Occipital lobe (tissue), 2 donors: ENCODE measurements around the gene TWNK. TPM values are rescaled to one million over a fixed set of nuclear protein-coding genes. Genes with fewer than 3 reads are reported as not detected.

Source experiments
- DNase-seq: peaks from one replicate; lab custom pipeline; 2025; lab: John Stamatoyannopoulos, UW
- total RNA-seq: library from RNA; depleted of rRNA; stranded (reverse); fragments of >200 nt; gene quantifications from one replicate; pipeline ENCODE4 v1.2.3, GENCODE V29; 2014

TWNK gene
- total RNA-seq, 1 donor from 2014 or later = 4.7 TPM

DNA sequence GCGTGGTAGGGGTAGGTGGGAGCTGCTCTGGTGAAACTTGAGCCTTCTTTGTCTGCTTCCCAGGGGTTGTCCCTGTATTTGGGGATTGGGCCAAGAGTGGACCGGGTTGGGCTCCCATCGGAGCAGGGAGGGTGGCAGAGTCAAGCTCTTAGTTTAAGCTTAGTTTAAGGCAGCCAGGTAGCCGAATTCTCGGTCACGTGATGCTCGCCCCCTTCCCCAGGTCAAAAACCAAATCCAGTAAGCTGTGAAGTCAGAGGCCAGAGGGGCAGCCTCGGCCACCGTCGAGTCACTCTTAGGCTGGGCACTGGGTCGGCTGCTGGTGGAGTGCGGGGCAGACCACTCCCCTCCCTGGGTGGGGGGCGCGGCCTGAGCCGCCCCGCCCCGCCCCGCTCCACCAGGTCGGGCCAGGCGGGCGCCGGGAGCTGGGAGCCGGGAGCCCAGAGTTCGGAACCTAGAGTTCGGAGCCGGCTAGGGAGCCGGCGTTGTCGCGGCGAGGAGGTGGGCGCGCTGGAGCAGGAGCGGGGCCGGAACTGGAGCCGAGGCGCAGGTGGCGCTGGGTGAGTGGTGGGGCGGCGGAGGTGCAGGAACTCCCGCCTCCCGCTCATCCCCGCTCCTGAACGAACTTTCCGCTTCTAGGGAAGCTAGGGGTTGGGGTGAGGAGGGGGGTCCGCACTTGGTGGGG, 9.5 kb downstream of the TWNK start:
- no peak for DNase-seq

DNA sequence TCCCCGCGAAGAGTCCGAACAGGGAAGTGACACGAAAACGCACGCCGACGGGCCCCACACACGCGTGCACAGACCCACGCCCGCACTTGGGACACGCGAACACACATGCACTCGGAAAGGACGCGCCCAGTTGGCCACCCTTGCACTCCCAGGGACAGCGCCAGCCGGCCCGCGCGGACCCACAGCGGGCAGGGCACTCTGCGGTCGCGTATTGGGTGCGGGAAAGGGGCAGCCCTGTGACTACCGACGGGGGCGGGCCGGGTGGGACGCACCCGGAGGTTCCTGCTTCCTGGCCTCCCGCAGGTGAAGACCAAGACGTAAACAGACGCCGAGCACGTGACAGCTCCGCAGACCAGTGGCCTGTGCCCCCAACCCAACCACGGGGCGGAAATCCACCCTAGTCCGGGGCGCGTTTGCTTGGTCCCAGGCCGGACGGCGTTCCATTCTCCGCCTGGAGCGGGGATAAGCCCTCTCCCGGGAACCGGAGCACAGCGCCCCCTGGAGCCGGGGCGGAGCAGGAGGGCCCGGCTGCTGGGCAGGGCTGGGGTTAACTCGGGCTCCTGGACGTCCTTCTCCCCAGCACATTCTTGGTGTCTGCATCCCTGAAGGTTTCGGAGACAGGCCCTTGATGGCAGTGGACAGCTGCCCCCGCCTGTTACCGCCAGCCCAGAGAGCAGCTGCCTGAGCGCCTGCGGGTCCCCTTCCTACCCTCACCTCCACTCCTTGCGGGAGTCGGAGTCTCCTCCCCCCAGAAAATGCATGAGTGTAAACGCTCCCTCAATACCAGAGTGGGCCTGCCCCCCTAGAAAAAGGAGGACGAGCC, 10.2 kb downstream of the TWNK start:
- DNase-seq = peak; percentile 54

DNA sequence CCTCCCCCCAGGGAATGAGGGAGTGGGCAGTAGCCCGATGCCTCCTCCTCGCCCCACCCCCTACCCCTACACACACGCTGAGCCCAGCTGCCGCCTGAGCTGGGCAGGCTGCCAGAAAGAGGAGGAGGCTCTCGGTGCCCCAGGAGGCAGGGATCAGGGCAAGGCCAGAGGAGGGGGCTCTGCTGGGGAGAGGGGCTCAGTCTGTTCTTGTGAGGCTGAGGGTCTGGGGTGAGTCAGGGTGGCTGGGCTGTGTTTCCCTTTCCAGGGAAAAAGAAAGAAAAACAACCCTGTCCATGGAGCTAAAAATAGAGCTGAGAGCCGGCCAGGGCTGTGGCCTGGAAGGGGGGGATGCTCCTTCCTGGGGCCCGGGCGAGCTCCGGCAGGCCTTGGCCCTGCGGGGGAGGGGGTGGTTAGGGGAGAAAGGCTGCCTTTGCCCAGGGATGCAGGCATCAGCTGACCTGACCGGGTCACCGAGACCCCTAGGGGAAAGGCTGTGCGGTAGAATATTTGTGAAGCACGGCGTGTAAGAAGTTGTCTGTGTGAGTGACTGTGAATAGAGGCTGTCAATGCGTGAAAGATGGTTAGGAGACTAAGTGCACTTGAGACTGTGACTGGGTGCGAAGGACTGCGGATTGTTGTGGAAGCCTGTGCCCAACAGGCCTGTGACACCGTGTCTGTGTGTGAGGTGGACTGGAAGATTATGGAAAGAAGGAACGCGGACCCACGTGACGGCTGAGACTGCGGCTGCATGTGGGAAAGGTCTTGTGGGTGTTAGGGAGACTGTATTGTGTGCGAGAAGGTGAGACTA, 11.0 kb downstream of the TWNK start:
- peak; percentile 82 for DNase-seq

DNA sequence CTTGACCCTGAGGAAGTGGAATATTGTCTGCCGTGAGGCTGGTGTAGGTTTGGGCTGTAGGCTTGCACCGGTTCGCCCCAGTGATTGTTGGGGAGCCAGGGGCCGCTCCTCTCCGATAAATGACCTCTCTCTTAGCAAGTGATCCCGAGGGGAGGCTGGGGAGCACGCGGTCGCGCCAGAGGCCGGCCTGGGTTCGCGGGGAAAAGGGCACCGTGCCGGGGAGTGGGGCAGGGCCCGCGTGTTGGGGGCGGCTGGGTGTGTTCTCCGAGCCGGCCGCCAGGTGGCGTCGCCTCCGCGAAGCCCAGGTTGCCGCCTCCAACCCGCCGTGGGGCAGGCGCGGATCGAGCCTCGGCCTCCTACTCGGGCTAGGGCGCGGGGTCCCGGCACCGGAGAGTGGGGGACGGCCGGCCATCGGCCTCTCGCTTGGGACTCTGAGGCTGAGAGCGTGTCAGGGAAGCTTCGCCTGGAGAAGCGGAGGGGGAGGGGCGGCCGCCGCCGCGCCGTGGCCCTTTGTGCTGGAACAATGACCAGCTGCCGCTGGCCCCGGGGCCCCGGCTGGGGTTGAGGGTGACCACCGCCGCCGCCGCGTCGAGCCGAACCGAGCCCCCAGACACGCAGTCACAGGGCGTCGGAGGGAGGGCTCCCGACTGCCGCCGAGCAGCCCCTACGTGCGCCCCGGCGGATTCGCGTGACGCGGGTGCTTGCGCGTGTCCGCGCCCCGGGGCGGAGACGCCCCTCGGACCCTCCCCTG, 11.8 kb downstream of the TWNK start:
- DNase-seq = peak; percentile 74

DNA sequence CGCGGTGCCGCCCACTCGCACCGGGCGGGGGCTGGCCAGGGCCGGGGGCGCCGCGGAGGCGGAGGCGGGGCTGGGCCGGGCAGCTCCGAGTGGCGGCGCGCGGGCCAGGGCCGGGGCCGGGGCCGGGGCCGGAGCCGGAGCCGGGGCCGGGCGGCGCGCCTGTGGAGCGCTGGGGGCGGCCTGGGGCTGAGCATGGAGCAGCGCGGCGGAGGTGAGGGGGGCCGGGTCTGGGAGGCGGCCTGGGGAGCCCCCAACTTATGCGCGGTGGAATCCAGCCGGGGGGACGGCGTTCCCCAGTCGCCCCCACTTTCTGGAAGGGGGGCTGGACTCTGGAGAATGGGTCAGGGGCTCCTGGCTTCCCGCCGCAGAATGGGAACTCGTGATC, 12.4 kb downstream of the TWNK start, which contains the start of gene LZTS2:
LZTS2 (plus strand) TSS at position 67 of the 385 bp plus-strand sequence. CDS start 2,731 bp downstream, outside the sequence.
- DNase-seq = no peak

DNA sequence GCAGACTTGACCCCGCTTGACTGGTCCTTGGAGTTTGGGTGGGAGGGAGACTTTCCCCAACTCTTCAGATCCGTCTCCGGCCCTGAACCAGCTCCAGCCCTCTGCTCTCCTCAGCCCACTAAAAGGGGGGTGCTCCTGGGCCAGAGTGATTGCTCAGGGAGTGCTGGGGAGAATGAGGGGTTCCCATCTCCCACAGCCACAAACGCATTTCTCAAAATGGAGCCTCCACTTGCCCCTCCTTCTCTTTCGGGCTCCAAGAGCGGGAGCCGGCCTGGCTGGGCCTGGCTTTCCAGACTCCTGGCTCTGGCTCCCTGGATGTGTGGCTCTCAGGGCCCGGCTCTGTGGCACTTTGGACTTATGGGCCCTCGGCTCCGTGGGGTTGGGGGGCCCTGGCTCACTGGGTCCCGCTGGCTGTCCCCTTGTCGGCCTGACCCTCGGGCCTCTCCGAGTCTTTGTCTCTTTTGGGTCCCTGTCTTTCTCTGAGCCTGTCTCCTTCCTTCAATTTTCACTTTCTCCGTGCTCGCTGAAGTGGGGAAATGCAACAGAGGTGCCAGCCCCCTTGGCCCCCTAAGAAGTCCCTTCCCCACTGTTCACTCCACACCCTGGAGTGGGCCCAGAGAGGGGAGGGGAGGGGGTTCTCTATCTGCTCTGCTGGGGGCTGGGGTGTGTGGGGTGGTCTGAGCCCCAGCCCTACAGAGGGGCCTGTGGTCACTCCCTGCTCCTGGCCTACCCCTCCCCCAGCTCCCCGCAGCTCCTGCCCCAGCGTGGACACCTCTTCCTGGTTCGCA, 13.0 kb downstream of the TWNK start:
- no peak for DNase-seq

DNA sequence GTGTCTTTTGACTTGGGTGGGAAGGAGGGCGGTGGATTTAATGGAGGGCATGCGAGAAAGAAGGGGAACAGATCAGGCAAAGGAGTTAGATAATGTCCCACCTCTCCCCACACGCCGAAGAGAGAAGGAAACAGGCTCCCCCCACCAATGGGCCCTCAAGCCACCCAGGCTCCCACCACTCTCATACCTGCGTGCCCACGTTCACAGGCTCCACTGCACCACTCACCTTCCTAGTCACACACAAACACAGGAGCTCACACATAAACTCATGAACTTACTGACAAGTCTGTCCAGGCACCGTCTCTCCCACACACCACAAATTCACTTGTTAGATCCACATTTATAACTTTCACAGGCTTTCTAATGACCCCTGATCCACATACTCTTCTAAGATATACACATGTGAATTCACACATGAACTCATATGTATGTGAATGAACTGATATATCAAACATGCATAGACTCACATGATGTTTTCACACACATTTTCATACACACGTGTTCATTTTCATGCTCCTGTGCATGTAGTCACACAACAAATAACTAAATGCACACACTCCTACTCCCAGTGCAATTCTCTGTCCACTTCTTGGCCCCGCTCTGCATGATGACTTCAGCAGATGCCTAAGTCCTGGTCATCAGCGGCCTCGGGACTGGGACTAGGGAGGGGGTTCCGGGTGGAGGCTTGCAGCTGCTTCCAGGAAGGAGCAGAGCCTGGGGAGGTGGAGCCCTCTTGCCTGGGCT, 13.7 kb downstream of the TWNK start:
- peak; percentile 60 for DNase-seq

DNA sequence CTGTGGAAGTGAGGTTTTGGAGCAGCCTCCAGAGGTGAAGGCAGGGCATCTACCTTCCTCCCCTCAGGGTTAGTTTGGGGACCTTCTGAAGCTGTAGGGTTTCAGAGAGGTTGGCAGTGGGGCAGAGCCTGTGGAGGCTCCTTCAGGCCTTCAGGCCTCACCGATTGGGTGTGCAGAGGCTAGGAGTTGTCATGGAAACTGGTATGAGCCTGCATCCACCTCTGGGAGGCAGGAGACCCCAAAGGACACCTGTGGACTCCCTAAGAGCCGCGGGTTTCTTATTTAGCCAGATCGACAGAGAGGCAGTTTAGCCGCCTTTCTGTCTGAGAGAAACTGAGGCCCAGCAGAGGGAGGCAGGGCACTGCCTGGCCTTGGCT, 14.3 kb downstream of the TWNK start:
- no peak for DNase-seq

DNA sequence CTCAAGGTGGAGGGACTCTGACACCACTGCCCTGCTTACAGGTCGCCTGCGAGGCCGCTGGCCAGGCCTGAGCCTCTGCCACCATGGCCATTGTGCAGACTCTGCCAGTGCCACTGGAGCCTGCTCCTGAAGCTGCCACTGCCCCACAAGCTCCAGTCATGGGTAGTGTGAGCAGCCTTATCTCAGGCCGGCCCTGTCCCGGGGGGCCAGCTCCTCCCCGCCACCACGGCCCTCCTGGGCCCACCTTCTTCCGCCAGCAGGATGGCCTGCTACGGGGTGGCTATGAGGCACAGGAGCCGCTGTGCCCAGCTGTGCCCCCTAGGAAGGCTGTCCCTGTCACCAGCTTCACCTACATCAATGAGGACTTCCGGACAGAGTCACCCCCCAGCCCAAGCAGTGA, 15.1 kb downstream of the TWNK start:
- no peak for DNase-seq

DNA sequence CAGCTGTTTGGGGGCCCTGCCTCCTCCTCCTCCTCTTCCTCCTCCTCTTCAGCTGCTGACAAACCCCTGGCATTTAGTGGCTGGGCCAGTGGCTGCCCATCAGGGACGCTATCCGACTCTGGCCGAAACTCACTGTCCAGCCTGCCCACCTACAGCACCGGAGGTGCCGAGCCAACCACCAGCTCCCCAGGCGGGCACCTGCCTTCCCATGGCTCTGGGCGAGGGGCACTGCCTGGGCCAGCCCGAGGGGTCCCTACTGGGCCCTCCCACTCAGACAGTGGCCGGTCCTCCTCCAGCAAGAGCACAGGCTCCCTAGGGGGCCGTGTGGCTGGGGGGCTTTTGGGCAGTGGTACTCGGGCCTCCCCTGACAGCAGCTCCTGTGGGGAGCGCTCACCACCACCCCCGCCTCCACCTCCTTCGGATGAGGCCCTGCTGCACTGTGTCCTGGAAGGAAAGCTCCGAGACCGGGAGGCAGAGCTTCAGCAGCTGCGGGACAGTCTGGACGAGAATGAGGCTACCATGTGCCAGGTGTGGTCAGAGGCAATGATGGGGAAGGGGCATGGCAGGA, 16.4 kb downstream of the TWNK start:
- no peak for DNase-seq

DNA sequence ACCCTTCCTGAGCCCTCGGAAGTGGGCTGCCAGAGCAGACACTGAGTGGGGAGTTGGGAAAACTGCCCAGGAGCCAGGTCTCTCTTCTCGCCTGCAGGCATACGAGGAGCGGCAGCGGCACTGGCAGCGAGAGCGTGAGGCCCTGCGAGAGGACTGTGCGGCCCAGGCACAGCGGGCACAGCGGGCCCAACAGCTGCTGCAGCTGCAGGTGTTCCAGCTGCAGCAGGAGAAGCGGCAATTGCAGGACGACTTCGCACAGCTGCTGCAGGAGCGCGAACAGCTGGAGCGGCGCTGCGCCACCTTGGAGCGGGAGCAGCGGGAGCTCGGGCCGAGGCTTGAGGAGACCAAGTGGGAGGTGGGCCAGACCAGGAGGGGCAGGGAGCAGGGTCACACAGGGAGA, 18.0 kb downstream of the TWNK start:
- no peak for DNase-seq

DNA sequence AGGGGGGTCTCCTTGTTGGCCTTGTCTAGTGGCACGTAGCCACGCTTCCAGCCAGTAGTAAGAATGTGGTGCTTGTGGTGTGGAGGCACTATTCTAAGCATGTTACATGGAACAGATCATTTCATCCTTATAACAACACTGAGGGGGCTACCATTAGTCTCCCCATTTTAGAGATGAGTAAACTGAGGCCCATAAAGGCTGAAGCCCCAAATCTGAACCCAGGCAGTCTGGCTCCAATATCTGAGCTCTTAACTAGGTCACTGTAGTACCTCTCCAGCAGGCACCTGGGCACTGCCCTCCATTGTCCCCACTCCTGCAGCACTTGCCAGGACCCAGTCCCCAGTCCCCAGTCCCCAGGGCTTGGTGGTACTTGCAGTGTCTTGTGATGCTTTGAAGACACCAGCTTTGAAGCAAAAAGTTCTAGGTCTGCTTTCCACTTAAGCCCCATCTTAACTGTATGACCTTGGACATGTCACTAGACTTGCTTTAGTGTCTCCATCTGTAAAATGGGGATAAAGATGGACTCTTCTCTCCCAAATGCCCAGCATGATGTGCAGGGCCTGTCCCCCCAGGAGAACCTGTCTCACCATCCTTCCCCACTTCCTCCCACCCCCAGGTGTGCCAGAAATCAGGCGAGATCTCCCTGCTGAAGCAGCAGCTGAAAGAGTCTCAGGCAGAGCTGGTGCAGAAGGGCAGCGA, 18.7 kb downstream of the TWNK start:
- no peak for DNase-seq

DNA sequence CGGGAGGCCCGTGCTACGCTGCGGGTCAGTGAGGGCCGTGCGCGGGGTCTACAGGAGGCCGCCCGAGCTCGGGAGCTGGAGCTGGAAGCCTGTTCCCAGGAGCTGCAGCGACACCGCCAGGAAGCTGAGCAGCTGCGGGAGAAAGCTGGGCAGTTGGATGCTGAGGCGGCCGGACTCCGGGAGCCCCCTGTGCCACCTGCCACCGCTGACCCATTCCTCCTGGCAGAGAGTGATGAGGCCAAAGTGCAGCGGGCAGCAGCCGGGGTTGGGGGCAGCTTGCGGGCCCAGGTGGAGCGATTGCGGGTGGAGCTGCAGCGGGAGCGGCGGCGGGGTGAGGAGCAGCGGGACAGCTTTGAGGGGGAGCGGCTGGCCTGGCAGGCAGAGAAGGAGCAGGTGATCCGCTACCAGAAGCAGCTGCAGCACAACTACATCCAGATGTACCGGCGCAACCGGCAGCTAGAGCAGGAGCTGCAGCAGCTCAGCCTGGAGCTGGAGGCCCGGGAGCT, 19.3 kb downstream of the TWNK start:
- DNase-seq = no peak

DNA sequence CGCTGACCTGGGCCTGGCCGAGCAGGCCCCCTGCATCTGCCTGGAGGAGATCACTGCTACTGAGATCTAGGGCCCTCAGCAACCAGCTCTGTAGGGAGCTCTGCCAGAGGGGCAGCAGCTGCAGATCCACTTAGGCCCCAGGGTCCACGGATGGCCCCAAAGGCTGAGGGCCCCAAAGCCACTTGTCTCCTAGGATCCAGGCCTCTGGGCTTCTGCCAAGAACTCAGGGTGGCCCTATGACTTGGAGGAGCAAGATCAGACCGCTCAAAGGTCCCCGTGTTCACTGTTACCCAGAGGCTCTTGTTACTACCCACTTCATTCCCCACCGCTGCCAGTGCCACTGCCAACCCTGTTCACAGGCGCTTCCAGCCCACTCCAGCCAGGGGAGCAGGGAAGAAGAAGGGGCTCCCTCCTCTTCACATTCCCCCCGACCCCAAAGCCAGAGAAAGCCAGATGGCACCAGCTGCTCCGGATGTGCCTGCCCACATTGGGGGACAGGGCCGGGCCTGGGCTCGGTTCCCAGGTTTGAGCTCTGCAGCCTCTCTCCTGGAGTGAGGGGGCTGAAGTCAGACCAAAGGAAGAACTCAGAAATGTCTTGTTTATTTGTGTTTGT, 19.9 kb downstream of the TWNK start:
- DNase-seq = no peak

DNA sequence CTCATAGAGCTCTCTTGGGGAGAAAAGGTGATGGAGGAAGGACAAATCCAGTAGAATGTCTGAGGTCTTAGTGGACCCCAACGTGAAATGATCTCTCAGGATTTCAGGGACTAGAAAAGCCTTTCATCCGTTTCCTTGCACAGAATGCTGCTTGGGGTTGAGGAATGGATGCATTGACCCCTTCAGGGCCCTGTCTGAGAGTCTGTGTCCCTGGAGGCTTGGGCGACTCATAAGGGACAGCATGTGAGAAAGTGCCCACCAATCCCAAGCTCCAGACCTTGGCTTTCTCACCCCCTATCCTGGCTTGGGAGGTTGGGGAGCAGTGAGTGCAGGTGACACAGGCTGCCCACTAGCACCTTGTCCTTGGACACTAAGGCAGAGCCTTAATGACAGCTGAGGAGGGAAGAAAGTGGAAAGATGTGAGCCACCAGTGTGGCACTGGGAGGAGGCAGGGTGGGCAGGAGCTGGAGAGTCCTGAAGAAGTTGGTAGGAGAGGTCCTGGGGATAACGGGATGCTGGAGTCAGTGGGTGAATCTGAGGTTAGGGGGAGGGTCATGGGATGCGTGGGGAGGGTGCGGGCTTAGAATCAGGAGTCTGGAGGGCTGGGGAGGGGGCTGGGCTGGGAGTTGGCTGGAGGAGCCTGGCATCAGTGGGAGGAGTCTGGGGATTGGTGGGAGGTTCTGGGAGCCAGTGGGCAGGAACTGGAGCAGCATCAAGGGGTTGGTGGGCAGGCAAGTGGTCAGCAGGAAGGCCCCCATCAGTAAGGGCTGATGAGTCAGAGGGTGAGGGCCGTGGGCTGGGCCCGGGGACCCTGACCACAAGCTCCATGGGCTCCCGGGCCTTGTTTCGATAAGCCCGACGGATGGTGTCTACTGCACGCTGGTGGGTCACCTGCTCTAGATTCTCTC, 20.8 kb downstream of the TWNK start:
- DNase-seq = no peak

DNA sequence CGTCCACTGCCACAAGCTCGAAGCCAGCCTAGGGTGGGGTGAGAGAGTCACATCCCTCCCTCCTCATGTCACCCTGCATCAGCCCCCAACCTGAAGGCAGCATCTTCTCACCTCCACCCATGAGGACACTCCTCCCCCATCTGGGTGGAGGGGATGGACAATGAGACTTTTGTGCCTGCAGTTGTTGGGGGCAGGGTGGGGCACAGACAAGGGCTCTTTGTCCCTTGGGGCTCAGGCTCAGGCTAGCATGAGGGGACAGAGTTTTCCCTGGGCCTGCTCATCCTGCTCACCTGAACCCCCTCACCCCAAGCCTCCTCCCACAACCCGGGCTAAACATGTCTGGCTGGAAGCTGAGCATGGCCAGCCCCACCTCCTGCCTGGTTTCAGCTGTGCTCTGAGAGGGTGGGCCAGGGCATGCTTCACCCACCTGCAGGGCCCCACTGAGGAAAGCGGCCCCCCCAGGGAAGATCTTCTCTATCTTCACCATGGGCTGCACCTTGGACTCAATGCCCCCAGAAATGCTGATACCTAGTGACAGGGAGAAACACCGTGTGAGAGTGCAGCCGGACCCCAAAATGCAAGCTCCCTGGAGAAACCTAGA, 21.6 kb downstream of the TWNK start:
- peak; percentile 50 for DNase-seq

DNA sequence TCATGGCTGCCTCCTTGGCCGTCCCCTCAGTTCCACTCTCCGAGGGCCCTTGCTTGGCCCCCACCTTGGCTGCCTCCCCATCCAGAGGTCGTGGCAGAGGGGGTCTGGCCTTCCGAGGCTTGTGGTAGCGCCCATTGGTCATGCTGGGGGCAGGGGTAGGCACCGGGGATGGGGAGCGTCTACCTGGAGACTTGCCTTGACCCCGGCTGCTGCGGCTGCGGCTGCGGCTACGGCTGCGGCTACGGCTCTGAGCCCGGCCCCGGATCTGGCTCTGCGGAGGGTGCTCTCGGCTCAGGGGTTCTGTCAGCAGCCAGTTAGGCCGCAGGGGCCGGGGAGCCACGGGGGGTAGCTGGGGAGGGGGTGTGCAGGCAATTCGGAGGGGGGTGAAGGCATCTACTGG, 23.0 kb downstream of the TWNK start:
- DNase-seq = no peak
